ENCODE data around the gene HK1.
"Not testable (repeated sequence)": the region's sequence is repeated elsewhere in the genome, so short reads cannot be mapped to it uniquely, and the experiment has no call there.

Gene HK1

DNA sequence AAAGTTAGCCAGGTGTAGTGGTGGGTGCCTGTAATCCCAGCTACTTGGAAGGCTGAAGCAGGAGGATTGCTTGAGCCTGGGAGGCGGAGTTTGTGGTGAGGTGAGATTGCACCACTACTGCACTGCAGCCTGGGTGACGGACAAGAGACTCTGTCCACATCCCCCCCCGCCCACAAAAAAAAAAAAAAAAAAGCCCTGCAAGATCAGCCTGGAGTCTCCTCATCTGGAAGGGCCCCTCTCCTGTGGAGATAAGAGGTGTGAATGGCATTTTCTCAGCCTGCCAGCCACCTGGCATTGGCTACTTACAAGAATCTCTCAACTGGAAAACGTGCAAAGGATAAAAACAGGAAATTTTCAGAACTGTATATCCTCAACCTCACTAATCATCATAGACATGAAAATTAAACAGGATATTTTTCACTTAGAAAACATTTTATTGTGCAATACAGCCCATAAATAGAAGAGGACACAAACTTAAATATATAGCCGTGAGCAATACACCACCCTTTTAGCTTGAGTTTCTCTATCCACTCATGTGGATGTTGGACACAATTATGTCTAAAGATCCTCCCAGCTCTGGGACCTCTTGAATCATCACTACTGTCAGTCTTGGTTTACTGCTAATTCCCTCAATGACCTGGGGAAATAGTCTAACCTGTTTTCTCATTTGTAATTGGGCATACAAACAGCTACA is 161.7 kb downstream of the HK1 start:
- H3K36me3 ChIP-seq (ENCODE audit: insufficient read depth, low read length), result no peaks in the 10 kb centered on the region
- no peak overlapping the region for H3K4me3 ChIP-seq (ENCODE audit: low read length)
- WGBS, result 91% methylated on average over 3 of the region's 5 CpGs
- H3K27me3 ChIP-seq (ENCODE audit: insufficient read depth, low read length), result no peaks in the 10 kb centered on the region; the same call in 1 of the 2 replicates
- no peak overlapping the region for H3K27ac ChIP-seq (ENCODE audit: low read depth, low read length)
- H3K4me1 ChIP-seq (ENCODE audit: insufficient read depth, low read length), result no peaks in the 10 kb centered on the region
- H3K9me3 ChIP-seq (ENCODE audit: insufficient read depth, low read depth, low read length), result no peaks in the 10 kb centered on the region
- no peak overlapping the region for H3K9ac ChIP-seq (ENCODE audit: low read depth, low read length)

DNA sequence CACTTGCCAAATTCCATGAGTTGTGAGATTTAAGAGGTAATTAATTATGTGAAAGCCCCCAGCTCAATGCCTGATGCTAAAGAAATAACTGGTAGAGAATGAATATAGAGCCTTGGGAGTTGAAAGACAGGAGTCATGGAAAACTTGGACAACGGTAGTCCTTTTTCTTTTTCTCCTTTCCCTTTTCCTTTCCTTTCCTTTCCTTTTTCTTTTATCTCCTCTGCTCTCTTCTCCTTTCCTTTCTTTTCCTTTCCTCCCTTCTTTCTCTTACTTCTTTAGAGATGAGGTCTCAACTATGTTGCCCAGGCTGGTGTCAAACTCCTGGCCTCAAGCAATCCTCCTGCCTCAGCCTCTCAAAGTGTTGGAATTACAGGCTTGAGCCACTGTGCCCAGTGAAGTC is 165.1 kb downstream of the HK1 start:
- Histone ChIP-seq H3K4me1 (ENCODE audit: insufficient read depth, low read length) (no peaks in the 10 kb centered on the region), H3K9ac (ENCODE audit: low read depth, low read length) (no peak overlapping the region), H3K27me3 (ENCODE audit: insufficient read depth, low read length) (no peaks in the 10 kb centered on the region; the same call in 1 of the 2 replicates), H3K27ac (ENCODE audit: low read depth, low read length) (no peak overlapping the region), H3K9me3 (ENCODE audit: insufficient read depth, low read depth, low read length) (no peaks in the 10 kb centered on the region), H3K4me3 (ENCODE audit: low read length) (no peak overlapping the region), H3K36me3 (ENCODE audit: insufficient read depth, low read length) (no peaks in the 10 kb centered on the region)
- 96% methylated on average over 1 of the region's 1 CpG for WGBS

DNA sequence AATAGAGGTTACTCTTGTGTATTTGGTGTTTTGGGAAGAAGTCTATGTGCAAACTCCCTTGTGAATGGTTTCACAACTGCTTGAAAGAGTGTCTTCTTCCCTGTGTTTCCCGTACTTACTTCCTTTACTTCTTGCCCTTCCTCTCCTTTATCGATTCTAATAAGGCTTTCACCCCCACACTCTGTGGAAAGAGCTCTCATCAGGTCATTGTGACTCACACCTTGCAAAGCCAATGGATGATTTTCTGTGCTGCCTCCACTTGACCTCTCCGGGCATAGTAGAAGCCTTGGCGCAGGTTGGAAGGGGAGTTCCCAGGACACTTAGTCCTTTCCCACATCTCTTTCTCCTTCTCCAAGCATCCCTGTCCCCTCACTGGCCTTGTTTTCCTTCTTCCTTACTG is 166.7 kb downstream of the HK1 start:
- no peaks in the 10 kb centered on the region for H3K9me3 ChIP-seq (ENCODE audit: insufficient read depth, low read depth, low read length)
- WGBS, result 92% methylated on average over 4 of the region's 4 CpGs
- no peak overlapping the region for H3K4me3 ChIP-seq (ENCODE audit: low read length)
- peaks cover 6% of the 10 kb centered on the region; the same call in 1 of the 2 replicates for H3K27me3 ChIP-seq (ENCODE audit: insufficient read depth, low read length)
- no peaks in the 10 kb centered on the region for H3K4me1 ChIP-seq (ENCODE audit: insufficient read depth, low read length)
- no peak overlapping the region for H3K27ac ChIP-seq (ENCODE audit: low read depth, low read length)
- H3K9ac ChIP-seq (ENCODE audit: low read depth, low read length), result no peak overlapping the region
- no peaks in the 10 kb centered on the region for H3K36me3 ChIP-seq (ENCODE audit: insufficient read depth, low read length)

GRCh38 chr10:69446229-69446628 is 167.9 kb downstream of the HK1 start:
- H3K4me1 ChIP-seq (ENCODE audit: insufficient read depth, low read length), result no peaks in the 10 kb centered on the region
- H3K27ac ChIP-seq (ENCODE audit: low read depth, low read length), result no peak overlapping the region
- H3K9ac ChIP-seq (ENCODE audit: low read depth, low read length), result no peak overlapping the region
- peaks cover 6% of the 10 kb centered on the region; the same call in 1 of the 2 replicates for H3K27me3 ChIP-seq (ENCODE audit: insufficient read depth, low read length)
- no peaks in the 10 kb centered on the region for H3K36me3 ChIP-seq (ENCODE audit: insufficient read depth, low read length)
- no peak overlapping the region for H3K4me3 ChIP-seq (ENCODE audit: low read length)
- no peaks in the 10 kb centered on the region for H3K9me3 ChIP-seq (ENCODE audit: insufficient read depth, low read depth, low read length)

DNA sequence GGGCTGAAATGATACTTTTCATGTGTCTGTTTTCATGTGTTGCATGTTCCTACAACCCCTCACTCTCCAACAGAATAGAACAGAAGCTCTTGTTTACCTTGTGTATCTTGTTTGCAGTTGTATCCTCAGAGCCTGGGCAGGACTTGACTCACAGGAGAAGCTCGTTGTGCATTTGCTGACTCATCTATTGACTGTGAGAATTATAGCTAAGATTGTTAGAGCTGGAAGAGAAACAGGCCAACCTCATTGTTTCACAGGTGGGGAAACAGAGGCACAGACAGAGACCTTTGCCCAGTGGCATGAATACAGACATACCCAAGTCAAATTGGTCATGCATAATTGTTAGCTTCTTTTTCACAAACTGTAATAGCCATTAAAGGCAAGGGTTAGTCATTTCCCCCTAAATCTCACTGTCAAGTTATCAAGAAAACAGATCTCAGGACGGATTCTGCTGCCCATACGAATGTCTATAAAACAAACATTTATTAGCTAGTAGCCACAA is 168.4 kb downstream of the HK1 start:
- Histone ChIP-seq H3K27me3 (ENCODE audit: insufficient read depth, low read length) (peaks cover 8% of the 10 kb centered on the region), H3K4me3 (ENCODE audit: low read length) (no peak overlapping the region), H3K9me3 (ENCODE audit: insufficient read depth, low read depth, low read length) (no peaks in the 10 kb centered on the region), H3K4me1 (ENCODE audit: insufficient read depth, low read length) (no peaks in the 10 kb centered on the region), H3K9ac (ENCODE audit: low read depth, low read length) (no peak overlapping the region), H3K36me3 (ENCODE audit: insufficient read depth, low read length) (no peaks in the 10 kb centered on the region), H3K27ac (ENCODE audit: low read depth, low read length) (no peak overlapping the region)
- 67% methylated on average over 3 of the region's 3 CpGs for WGBS

- Histone ChIP-seq H3K4me1 (ENCODE audit: insufficient read depth, low read length) (0 out of 2 replicates have a peak, but pooled peaks cover 6% of the 10 kb centered on the region), H3K27me3 (ENCODE audit: insufficient read depth, low read length) (peaks cover 31% of the 10 kb centered on the region), H3K27ac (ENCODE audit: low read depth, low read length) (no peak overlapping the region)
Measured at GRCh38 chr10:69449841-69450240, 171.5 kb downstream of the HK1 start.

GRCh38 chr10:69450395-69450794 is 172.1 kb downstream of the HK1 start:
- H3K36me3 ChIP-seq (ENCODE audit: insufficient read depth, low read length); H3K9me3 ChIP-seq (ENCODE audit: insufficient read depth, low read depth, low read length); H3K9ac ChIP-seq (ENCODE audit: low read depth, low read length); H3K4me1 ChIP-seq (ENCODE audit: insufficient read depth, low read length); H3K27ac ChIP-seq (ENCODE audit: low read depth, low read length): not testable (repeated sequence)
- H3K4me3 ChIP-seq (ENCODE audit: low read length), result peak overlapping the region; percentile 42; the same call in 1 of the 2 replicates
- WGBS, result 80% methylated on average over 16 of the region's 16 CpGs
- H3K27me3 ChIP-seq (ENCODE audit: insufficient read depth, low read length), result peaks cover 31% of the 10 kb centered on the region

More at GRCh38 chr10:69449841-69450240, 171.5 kb downstream of the HK1 start:
- Histone ChIP-seq H3K9ac (ENCODE audit: low read depth, low read length) (no peak overlapping the region), H3K4me3 (ENCODE audit: low read length) (no peak overlapping the region), H3K9me3 (ENCODE audit: insufficient read depth, low read depth, low read length) (no peaks in the 10 kb centered on the region), H3K36me3 (ENCODE audit: insufficient read depth, low read length) (no peaks in the 10 kb centered on the region)
- 11% methylated on average over 1 of the region's 1 CpG for WGBS

- Histone ChIP-seq H3K9ac (ENCODE audit: low read depth, low read length) (no peak within 1 kb of the TSS; the same call in 1 of the 2 replicates), H3K9me3 (ENCODE audit: insufficient read depth, low read depth, low read length) (no peaks in the 10 kb centered on the region), H3K36me3 (ENCODE audit: insufficient read depth, low read length) (no peaks in the 10 kb centered on the region), H3K27me3 (ENCODE audit: insufficient read depth, low read length) (peaks cover 31% of the 10 kb centered on the region), H3K4me3 (ENCODE audit: low read length) (peak within 1 kb of the TSS; percentile 72), H3K4me1 (ENCODE audit: insufficient read depth, low read length) (0 out of 2 replicates have a peak, but pooled peaks cover 6% of the 10 kb centered on the region), H3K27ac (ENCODE audit: low read depth, low read length) (no peak within 1 kb of the TSS)
- under 1% methylated on average over 45 of the region's 45 CpGs for WGBS
Measured at GRCh38 chr10:69451209-69451783, 173.0 kb downstream of the HK1 start, which contains the start of gene TSPAN15. Gene TSPAN15, plus strand, starts transcription at chr10:69451465. Its CDS starts 130 bp downstream, at chr10:69451595.

Data from HUES64 (cell line).